HepG2 (cell line): ENCODE results near the gene CALU. TPM values are rescaled to one million over a fixed set of nuclear protein-coding genes. Genes with fewer than 3 reads are reported as not detected.

Experiments
- AFF4 ChIP-seq: sonication (generic); formaldehyde crosslinking; IDR thresholded peaks from 2 replicates; pipeline ENCODE4 v1.4.0; 2020; ENCODE audit warnings: missing genetic modification reagents
- E2F1 ChIP-seq: sonication (generic); formaldehyde crosslinking; IDR thresholded peaks from 2 replicates; pipeline ENCODE4 v1.5.0; 2020; ENCODE audit warnings: missing genetic modification reagents
- FOXP1 ChIP-seq, 2 experiments: fragments of 450-650 bp in 1 of 2; IDR thresholded peaks; 2 replicates each; pipeline ENCODE4 v1.6.1; 2017 to 2018; ENCODE audit warnings: antibody characterized with exemption in 1 of 2
- HBP1 ChIP-seq: IDR thresholded peaks from 2 replicates; pipeline ENCODE4 v1.6.1; 2016; ENCODE audit warnings: low read depth, control low read depth
- HNF4A ChIP-seq: sonication (generic); formaldehyde crosslinking; IDR thresholded peaks from 2 replicates; pipeline ENCODE4 v1.4.0; 2020; ENCODE audit warnings: missing genetic modification reagents
- MAZ ChIP-seq, 2 experiments: sonication (generic) in 1 of 2; formaldehyde crosslinking in 1 of 2; IDR thresholded peaks; 2 replicates each; pipeline versions ENCODE4 v1.5.0 to v1.6.1; 2012 to 2020; ENCODE audit warnings: low read depth in 2 of 2, mild to moderate bottlenecking in 2 of 2, borderline replicate concordance in 1 of 2, improper control_type of control experiment in 1 of 2, low read length in 1 of 2, missing genetic modification reagents in 1 of 2, moderate library complexity in 1 of 2
- MEIS2 ChIP-seq: sonication (generic); formaldehyde crosslinking; IDR thresholded peaks from 2 replicates; pipeline ENCODE4 v1.9.0; 2021; ENCODE audit warnings: mild to moderate bottlenecking, missing genetic modification reagents
- NFKBIZ ChIP-seq: IDR thresholded peaks from 2 replicates; pipeline ENCODE4 v1.6.1; 2018; ENCODE audit warnings: missing genetic modification reagents, missing compliant biosample characterization
- REPIN1 ChIP-seq: sonication (generic); formaldehyde crosslinking; IDR thresholded peaks from 2 replicates; pipeline ENCODE4 v1.8.0; 2022; ENCODE audit warnings: missing genetic modification reagents, low read depth, mild to moderate bottlenecking, borderline replicate concordance
- SAP130 ChIP-seq: IDR thresholded peaks from 2 replicates; pipeline ENCODE4 v1.6.1; 2016; ENCODE audit warnings: low read depth
- SRSF1 ChIP-seq: fragments of 200-400 bp; formaldehyde crosslinking; optimal IDR thresholded peaks from 2 replicates; pipeline ENCODE3; 2017; ENCODE audit warnings: mild to moderate bottlenecking, low read depth, low read length, moderate library complexity
- TAF15 ChIP-seq: fragments of 200-400 bp; formaldehyde crosslinking; IDR thresholded peaks from one replicate; pipeline ENCODE4 v1.6.1; 2018; ENCODE audit warnings: mild to moderate bottlenecking, low read depth, low read length; ENCODE audit not compliant: poor library complexity, severe bottlenecking
- ZBTB37 ChIP-seq: sonication (generic); formaldehyde crosslinking; IDR thresholded peaks from 2 replicates; pipeline ENCODE4 v1.4.0; 2020; ENCODE audit warnings: mild to moderate bottlenecking, missing genetic modification reagents
- ZFP36 ChIP-seq: fragments of 150-350 bp; IDR thresholded peaks from 2 replicates; pipeline ENCODE4 v1.6.1; 2018; ENCODE audit warnings: borderline replicate concordance, low read length, low read depth; ENCODE audit not compliant: partially characterized antibody
- ZNF101 ChIP-seq: sonication (generic); formaldehyde crosslinking; IDR thresholded peaks from 2 replicates; pipeline ENCODE4 v1.4.0; 2020; ENCODE audit warnings: mild to moderate bottlenecking, low read depth, missing genetic modification reagents, borderline replicate concordance
- ZNF577 ChIP-seq: sonication (generic); formaldehyde crosslinking; IDR thresholded peaks from 2 replicates; pipeline ENCODE4 v1.4.0; 2020; ENCODE audit warnings: mild to moderate bottlenecking, low read depth, missing genetic modification reagents, borderline replicate concordance
- ZSCAN5A ChIP-seq: sonication (generic); formaldehyde crosslinking; IDR thresholded peaks from 2 replicates; pipeline ENCODE4 v1.8.0; 2022; ENCODE audit warnings: mild to moderate bottlenecking, missing genetic modification reagents, borderline replicate concordance
- polyA plus RNA-seq, 8 experiments: library from polyadenylated mRNA; depleted of rRNA in 3 of 8; stranded (reverse) in 7 of 8; unstranded in 1 of 8; fragments of >200 nt; fragmentation: Illumina TruSeq in 4 of 8; extraction: Trizol in 4 of 8; gene quantifications; 2 replicates each; pipeline versions ENCODE4 v1.2.1 to v1.2.3, GENCODE V29; 2011 to 2016; ENCODE audit warnings: low read depth in 4 of 8, missing spikeins in 1 of 8, mixed read lengths in 1 of 8; ENCODE audit not compliant: insufficient read depth in 1 of 8
- total RNA-seq, 5 experiments: library from RNA; depleted of rRNA; stranded (reverse); fragments of >200 nt; fragmentation: Illumina TruSeq; extraction: Trizol; gene quantifications; 2 replicates each; pipeline ENCODE4 v1.2.3, GENCODE V29; 2016; ENCODE audit warnings: low read depth in 1 of 5

The CALU gene
- total and polyA plus RNA-seq, 2 of the 13 experiments (the other 11 are each of a cell fraction or from before 2014, with no cell fraction given) = 198 to 252 TPM

- TF ChIP-seq E2F1 (CRISPR knock-in tag) = peak; percentile 96
- no peak for TF ChIP-seq ZBTB37 (CRISPR knock-in tag)
- no peak for TF ChIP-seq HNF4A (CRISPR knock-in tag)
- TF ChIP-seq FOXP1 (IDR thresholded peaks at IDR 0.05) = no peak
- no peak for TF ChIP-seq FOXP1 (CRISPR knock-in tag; IDR thresholded peaks at IDR 0.05)
- no peak for TF ChIP-seq SRSF1
- TF ChIP-seq HBP1 = no peak
- TF ChIP-seq ZNF577 = no peak
- no peak for TF ChIP-seq ZNF101 (CRISPR knock-in tag)
- peak; percentile 77; the same call in 1 of the 2 replicates for TF ChIP-seq SAP130 (CRISPR knock-in tag)
- no peak for TF ChIP-seq NFKBIZ (CRISPR knock-in tag)
- no peak for TF ChIP-seq AFF4 (CRISPR knock-in tag)
- no peak for TF ChIP-seq TAF15
- peak; percentile 57; the same call in 1 of the 2 replicates for TF ChIP-seq REPIN1 (CRISPR knock-in tag)
- peak; percentile 19; the same call in 1 of the 2 replicates for TF ChIP-seq ZSCAN5A
- no peak for TF ChIP-seq ZFP36
- no peak for TF ChIP-seq MEIS2 (CRISPR knock-in tag)
- TF ChIP-seq MAZ (IDR thresholded peaks at IDR 0.05; ENCODE audit: borderline replicate concordance, low read depth, low read length) = 0 out of 2 replicates have a peak, but pooled peaks have one; percentile 14
- no peak for TF ChIP-seq MAZ (CRISPR knock-in tag; IDR thresholded peaks at IDR 0.05; ENCODE audit: low read depth)
These were observed at the start of gene CALU (continued) for GRCh38 chr7:128739048-128739962.
